Stimulated activated naive CD4-positive, alpha-beta T cell (primary cell): ENCODE results near the gene RASAL1.
A peak's percentile ranks its signal among the peaks of the same experiment; 100 is the strongest.

Source experiments
- DNase-seq, 6 experiments: peaks; one replicate each; lab custom pipeline; 2025; lab: John Stamatoyannopoulos, UW

RASAL1 gene

GRCh38 chr12:113135178-113136127 lies at the start of gene RASAL1:
Gene RASAL1 (minus strand): TSS chr12:113135761. CDS start chr12:113135462, 299 bp downstream.
- peak; percentile 64 to 82 (median 80) for DNase-seq

- peak; percentile 75 to 98 (median 90) for DNase-seq
These were observed 49.3 kb upstream of the RASAL1 start for GRCh38 chr12:113184900-113185179.

DNA sequence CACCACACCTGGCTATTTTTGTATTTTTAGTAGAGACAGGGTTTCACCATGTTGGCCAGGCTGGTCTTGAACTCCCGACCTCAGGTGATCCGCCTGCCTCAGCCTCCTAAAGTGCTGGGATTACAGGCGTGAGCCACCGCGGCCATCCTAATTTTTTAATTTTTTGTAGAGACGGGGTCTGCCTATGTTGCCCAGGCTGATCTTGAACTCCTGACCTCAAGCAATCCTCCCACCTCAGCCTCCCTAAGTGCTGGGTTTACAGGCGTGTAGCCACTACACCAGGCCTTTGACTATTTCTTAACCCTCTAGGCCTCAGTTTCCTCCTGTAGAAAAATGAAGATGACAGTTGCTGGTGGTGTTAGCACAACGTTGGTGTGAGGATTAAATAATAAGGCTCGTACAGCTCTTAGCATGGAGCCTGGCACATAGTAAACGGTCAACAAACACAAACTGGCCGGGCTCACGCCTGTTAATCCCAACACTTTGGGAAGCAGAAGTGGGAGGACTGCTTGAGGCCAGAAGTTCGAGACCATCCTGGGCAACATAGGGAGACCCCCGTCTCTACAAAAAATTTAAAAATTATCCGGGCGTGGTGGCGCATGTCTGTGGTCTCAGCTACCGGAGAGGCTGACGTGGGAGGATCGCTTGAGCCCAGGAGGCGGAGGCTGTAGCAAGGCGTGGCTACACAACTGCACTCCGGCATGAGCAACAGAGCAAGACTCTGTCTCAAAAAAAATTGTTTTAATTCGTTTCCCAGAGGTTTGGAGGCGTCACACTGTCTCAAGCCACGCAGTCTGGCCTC lies 48.7 kb upstream of the RASAL1 start:
- no peak for DNase-seq

GRCh38 chr12:113183030-113183589 lies 47.5 kb upstream of the RASAL1 start:
- no peak for DNase-seq

- DNase-seq = no peak
These were observed 46.4 kb upstream of the RASAL1 start for GRCh38 chr12:113181975-113182374.

DNA sequence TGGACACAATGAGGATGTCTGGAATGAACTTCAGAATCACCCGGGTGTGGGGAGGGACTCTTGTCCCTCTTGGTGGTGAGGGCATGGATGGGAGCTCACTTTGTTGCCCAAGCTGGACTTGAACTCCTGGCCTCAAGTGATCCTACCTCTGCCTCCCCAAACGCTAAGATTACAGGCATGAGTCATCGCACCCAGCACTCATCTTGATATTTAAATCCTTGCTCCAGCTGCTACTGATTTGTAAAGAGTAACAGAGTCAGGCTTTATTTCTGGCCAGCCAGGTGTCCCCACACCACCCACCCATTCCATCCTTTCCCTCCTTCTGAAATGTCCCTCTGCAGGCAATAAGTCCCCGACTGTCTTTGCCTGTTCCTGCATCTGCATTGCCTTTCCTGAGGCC lies 44.8 kb upstream of the RASAL1 start:
- no peak for DNase-seq

DNA sequence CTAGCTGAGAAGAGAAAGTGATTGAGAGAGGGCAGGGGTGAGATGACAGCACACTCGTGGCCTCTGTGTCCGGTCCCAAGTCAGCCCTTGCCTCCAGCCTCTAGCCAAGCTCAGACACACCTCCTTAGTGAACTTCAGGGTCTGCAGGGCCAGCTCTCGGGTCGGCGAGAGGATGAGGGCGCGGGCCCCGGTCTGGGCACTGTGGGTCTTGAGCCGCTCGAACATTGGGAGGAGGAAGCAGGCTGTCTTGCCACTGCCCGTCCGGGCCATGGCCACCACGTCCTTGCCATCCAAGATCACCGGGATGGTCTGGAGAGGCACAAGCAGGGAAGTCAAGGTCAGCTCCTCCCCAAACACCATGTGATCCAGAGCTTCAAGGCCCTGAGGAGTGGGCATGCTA lies 43.5 kb upstream of the RASAL1 start:
- DNase-seq = no peak

GRCh38 chr12:113174461-113175384 lies 39.2 kb upstream of the RASAL1 start:
- DNase-seq = peak; percentile 30 to 77 (median 70)

DNA sequence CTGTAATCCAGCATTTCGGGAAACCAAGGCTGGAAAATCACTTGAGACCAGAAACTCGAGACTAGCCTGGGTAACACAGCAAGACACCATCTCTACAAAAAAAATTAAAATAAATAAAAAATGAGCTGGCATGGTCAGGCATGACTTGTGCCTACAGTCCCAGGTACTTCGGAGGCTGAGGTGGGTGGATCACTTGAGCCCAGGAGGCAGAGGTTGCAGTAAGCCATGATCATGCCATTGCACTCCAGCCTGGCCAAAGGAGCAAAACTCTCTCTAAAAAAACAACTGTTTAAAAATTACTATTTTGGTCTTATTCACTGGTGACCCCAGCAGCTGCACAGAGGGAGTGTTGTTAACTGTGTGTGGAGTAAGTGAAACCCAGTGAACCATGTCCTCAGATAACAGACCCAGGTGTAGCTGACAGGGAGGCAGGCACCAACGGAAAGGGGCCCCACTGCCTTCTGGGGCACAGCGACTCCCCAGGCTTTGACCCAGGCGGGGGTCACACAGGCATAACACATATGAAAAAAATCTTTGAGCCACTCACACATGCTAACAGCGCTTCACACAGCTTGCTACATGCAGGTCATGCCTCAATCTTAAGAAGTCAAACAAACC lies 37.6 kb upstream of the RASAL1 start:
- DNase-seq = no peak

- DNase-seq = no peak
These were observed 36.6 kb upstream of the RASAL1 start for GRCh38 chr12:113172185-113172584.

- DNase-seq = no peak
These were observed 36.0 kb upstream of the RASAL1 start for GRCh38 chr12:113171543-113171942.

GRCh38 chr12:113170926-113171325 lies 35.4 kb upstream of the RASAL1 start:
- DNase-seq = no peak

GRCh38 chr12:113170457-113170856 lies 34.9 kb upstream of the RASAL1 start:
- no peak for DNase-seq

- no peak for DNase-seq
These were observed 34.1 kb upstream of the RASAL1 start for GRCh38 chr12:113169697-113170096.

DNA sequence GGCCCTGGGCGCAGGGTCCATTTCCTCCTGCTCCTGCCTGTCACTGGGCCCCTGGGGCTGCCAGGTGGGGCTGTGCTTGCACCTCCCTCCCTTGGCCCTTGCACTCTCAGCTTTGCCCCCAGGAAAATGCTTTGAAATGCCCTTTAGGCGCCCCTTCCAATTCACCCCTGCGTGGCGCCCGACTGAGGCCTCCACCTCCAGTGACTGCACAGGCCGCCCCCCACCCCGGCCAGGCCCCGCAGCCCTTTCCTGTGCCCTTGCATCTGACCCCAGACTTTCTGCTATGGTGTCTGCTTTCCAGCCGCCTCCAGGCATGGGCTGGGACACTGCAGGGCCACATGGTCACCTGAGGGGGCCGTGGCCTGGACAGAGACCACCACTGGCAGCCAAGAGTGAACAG lies 32.3 kb upstream of the RASAL1 start:
- no peak for DNase-seq

GRCh38 chr12:113165521-113166450 lies 30.2 kb upstream of the RASAL1 start:
- DNase-seq = no peak

- no peak for DNase-seq
These were observed 28.5 kb upstream of the RASAL1 start for GRCh38 chr12:113164014-113164413.

DNA sequence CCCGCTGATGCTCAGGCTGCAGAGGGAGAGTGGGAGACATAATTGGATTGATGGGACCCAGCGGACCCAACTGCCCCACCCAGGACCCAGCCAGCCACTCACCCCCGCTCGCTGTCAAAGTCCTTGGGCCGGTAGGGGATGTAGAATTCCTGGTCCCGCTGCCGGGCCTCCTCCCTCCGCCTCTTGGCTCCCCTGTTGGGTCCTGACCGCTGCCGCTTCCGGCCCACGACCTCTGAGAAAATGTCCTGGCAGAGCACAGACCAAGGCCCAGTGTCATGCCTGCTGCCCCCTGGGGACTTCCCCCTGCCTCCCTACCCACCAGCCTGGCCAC lies 27.4 kb upstream of the RASAL1 start:
- no peak for DNase-seq

DNA sequence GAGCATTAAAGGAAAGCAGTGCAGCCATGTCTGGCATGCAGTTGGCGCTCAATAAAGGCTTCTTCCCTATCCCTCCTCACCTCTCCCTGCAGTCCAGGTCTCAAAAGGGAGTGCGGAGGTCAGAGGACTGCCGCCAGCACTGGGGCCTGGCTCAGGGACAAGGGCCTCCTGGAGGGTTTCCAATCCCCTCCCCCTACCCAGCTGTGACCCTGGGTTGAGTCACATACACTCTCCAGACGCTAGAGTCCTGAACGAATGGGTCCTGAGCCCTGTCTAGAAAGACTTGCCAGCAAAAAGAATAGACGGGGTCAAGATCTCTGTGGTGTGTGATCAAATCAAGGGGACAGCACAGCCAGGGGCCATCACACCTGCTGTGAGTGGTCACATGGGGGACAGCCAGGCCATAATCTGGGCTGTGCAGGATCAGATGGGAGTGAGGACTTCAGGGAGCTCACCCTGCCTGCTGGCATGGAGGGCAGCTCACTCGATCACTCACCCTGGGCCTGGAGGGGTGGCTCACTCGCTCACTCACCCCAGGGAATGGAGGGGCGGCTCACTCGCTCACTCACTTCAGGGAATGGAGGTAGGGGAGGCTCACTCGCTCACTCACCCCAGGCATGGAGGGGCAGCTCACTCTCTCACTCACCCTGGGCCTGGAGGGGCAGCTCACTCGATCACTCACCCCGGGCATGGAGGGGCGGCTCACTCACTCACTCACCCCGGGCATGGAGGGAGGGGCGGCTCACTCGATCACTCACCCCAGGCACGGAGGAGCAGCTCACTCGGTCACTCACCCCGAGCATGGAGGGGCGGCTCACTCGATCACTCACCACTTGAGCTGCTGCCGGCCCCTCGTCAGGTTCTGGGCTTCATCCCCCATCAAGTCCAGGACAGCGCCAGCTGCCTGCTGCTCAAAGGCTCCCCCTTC lies 26.8 kb upstream of the RASAL1 start:
- DNase-seq = no peak
